Measurements from ENCODE around the gene CDC42.

CDC42 gene

GRCh38 chr1:22038036-22038435 is 14.5 kb upstream of the CDC42 start:
- DNase-seq = no peak

DNA sequence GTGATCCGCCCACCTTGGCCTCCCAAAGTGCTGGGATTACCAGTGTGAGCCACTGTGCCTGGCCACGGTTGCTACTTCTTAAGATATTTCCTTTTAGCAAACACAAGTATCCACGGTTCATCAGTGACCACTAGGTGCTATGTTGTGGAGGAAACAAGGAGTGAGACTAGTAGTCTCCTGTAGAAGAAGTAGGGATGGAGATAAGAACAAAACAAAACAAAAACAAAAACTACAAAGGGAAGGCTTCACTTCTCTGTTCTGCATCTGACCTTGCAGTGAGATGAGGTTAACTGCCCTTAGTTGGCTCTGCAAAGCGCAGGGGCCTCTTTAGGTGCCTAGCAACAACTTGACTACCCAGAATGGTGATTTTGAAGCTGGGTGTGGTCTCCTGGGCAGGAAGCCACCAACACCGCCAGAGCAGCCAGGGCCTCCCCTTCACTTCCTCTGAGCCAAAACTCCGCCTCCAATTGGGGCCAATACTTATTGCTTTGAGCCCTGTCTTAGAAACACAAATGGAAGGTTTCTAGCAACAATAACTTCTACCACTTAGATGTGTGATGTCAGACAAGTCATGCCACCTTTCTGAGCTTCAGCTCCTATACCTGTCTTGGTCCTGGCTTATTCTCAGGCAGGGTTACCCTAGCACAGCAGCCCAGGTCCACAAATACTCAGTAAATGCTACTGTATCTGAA is 12.8 kb upstream of the CDC42 start:
- DNase-seq = peak; percentile 99

DNA sequence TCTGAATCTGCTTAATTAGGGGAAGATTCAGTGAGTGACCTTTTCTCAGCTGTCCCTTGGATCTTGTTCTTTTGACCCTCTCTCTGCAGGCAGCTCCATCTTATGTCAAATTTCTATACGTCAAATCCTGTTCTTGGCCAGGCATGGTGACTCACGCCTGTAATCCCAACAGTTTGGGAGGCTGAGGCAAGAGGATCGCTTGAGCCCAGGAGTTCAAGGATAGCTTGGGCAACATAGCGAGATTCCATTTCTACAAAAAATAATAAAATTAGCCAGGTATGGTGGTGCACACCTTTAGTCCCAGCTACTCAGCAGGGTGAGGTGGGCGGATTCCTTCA is 12.3 kb upstream of the CDC42 start:
- DNase-seq = no peak

- DNase-seq = no peak
Observed at GRCh38 chr1:22041505-22041904, 11.0 kb upstream of the CDC42 start.

- DNase-seq = no peak
Observed at GRCh38 chr1:22043198-22043769, 9.2 kb upstream of the CDC42 start.

- DNase-seq = no peak
Observed at GRCh38 chr1:22044690-22045420, 7.7 kb upstream of the CDC42 start.

GRCh38 chr1:22045604-22046228 is 6.8 kb upstream of the CDC42 start:
- peak; percentile 20 for DNase-seq

DNA sequence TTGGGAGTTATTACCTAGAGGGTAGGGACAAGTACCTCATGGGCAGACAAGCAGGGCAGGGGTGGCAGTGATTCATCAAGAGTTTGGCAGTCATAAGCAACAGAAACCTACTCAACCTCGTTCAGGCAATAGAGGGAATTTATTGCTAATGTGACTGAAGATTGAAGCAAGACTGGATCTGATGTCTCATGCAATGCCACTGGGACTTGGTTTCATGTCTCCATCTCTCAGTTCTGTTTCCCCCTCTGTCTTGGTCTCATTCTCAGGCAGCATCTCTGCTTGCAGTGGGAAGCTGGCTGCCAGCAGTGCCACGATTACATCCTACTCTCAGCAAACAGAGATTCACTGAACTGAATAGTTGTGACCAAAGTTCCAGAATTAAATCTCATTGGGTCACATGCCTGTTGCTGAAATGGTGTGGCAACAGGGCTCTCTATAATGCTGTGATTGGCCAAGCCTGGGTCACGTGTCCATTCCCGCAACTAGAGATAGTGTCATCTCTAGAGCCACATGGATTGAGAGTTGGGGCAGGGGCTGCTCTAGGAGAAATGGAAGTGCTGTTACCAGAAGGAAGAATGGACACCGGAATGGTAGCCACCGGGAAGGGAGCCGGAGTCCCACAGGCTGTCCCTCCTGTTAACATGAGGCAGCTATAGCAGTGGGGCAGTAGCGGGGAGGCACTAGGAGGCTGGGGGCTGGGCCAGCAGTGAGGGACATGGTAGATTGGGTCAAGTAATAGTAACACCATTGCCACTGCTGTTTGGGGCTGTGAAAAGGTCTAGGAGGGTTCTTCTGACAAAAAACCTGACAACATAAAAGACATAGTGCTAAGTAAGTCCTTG is 3.9 kb upstream of the CDC42 start:
- peak; percentile 71 for DNase-seq

DNA sequence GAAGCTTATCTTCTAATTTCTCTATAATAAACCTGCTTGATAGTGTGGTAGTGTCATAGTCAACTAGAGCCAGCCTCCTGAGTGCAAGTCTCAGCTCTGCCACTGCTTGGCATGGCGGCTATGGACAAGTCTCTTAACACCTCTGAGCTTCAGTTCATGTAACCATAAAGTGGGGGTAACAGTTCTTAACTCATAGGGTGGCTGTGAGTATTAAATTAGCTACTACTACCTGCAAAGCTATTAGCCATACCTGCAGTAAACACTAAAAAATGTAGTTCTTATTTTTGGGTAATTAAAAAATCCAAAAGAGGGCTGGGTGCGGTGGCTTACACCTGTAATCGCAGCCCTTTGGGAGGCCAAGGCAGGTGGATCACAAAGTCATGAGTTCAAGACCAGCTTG is 2.2 kb upstream of the CDC42 start:
- no peak for DNase-seq

- no peak for DNase-seq
Observed at GRCh38 chr1:22051607-22052114, 848 bp upstream of the CDC42 start.

DNA sequence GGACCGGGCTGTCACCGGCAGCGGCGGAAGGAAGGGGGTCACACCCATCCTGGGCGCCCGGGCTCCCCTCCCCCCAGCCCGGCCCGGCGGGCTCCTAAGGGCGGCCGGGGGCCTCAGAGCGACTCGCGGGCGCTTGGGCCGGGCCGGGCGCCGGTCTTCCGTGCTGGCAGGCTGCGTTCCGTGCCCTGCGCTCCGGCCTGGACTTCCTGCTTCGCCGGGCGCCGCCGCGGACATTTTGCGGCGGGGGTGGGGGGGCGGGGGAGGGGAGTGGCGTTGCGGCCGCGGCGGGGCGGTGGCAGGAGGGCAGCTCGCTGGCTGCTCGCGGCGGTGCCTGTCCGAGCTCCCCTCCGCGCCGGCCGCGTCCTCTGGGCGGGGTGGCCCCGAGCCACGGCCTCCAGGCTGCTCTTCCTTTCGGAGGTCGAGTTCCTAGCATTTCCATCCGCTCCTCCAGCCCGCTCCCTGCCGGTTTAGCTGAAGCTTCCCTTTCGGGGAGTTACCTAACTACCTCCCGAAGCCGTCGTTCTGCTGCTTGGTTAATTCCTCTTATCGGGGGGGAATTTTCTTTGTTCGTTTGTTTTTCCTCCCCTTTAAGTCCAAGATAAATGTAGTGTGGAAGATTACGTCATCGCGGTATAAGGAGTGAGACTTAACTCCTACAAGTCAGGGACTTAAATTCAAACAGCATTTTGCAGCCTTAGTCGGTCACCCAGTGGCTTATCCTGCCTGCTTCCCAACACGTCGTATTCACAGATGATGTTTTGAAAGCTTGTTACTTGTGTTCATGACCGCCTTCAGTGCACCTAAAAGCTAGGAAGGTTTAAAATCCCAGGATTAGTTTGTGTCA is 730 bp downstream of the CDC42 start:
- peak; percentile 74 for DNase-seq

- DNase-seq = peak; percentile 63
Observed at GRCh38 chr1:22053861-22054770, 1.6 kb downstream of the CDC42 start.

GRCh38 chr1:22055463-22055862 is 3.0 kb downstream of the CDC42 start:
- no peak for DNase-seq

DNA sequence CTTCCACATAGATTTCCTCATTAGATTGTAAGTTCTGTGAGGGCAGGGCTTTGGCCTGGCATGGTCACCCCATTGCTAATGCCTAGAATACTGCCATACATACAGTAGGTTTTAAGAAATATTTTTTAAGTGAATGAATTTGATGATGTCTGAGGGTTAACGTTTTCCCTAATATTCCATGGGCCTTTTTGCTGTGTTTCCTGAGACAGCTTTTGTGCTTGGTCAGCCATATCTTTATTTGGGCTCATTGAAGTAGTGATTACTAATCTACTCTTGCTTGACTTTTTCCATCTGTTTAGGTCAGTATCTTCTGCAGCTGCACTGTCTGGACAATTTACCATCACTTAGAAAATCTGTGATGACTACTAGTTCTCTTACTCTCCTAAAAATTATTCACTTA is 3.5 kb downstream of the CDC42 start:
- no peak for DNase-seq

DNA sequence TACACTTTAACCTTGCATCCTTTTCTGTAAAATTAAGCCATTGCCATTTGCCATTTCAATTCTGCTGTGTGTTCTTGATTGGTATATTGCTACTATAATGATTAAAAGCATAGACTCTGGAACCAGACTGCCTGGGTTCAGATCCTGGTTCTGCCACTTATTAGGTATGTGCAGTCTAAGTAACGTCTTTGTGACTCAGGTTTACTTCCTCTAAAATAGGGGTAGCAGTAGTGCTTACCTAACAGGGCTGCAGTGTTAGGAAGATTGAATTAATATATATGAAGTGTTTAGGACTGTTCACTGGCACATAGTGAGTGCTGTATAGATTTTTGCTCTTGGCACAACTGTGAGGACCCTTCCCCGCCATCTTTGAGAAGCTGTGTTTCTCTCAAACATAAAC is 4.4 kb downstream of the CDC42 start:
- no peak for DNase-seq

DNA sequence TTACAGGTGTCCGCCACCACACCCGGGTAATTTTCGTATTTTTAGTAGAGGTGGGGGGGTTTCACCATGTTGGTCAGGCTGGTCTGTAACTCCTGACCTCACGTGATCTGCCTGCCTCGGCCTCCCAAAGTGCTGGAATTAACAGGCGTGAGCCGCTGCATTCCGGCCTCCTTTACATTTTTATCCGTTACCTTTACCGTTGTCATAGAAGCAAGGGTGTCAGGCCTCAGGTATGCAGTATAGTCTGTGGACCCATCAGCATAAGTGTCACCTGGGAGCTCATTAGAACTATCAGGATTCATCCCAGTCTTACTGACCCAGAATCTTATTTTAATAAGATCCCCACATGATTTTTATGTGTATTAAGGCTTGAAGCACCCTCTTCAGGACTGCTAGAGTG is 5.4 kb downstream of the CDC42 start:
- DNase-seq = no peak

- no peak for DNase-seq
Observed at GRCh38 chr1:22064751-22065402, 12.4 kb downstream of the CDC42 start.

GRCh38 chr1:22071511-22071910 is 19.0 kb downstream of the CDC42 start:
- DNase-seq = no peak

DNA sequence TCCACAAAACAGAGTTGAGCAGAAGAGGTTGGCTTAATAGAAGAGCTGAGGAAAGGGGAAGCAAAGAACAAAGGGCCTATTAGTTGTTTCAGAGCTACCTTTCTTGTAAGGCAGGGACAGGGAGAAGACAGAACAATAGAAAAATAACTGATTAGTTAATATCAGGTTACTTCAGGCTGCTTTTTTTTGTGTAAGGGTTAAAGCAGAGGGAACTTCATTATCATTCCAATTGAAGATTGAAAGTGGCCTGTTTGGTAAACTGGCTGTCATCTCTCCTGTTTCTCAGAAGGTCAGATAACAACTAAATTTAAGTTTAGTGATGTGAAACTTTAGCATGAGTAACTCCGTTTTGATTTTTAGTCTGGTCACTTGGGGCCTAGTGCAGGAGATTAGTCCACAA is 22.3 kb downstream of the CDC42 start:
- peak; percentile 30 for DNase-seq

DNA sequence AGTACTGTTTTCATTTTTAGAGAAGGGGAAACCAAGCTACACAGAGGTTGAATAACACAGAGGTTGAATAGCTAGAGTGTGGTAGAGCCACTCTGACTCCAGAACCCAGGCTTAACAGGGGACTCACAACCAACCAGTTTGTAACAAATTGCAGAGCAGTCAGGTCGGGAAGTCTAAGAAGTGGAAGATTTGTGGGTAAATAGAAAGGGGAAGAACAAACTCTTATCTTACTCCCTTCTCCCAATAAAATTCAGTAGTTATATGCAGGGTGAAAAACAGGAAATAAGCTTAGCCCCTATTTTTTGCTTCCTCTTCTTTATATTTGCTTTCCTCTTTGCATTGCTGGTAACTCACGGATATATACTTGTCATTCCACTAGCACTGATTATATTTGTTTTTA is 23.2 kb downstream of the CDC42 start:
- peak; percentile 91 for DNase-seq

Data from MV-4-11 (cell line).